Fibroblast of mammary gland (primary cell): ENCODE data around the gene DISP3.

Experiments
- DNase-seq: peaks from one replicate; pipeline ENCODE4 v3.0.0-alpha.2; 2010; ENCODE audit warnings: low read depth
- H3K4me3 ChIP-seq: 2 replicates; pipeline ENCODE4 v1.5.1; 2011; ENCODE audit warnings: low read depth, mild to moderate bottlenecking, low read length, moderate library complexity; ENCODE audit not compliant: control insufficient read depth
- TF ChIP-seq, protein P1 (sequence below): conservative IDR thresholded peaks from 2 replicates; pipeline ENCODE4 v1.5.1; 2011; ENCODE audit warnings: low read depth, low read length, inconsistent platforms; ENCODE audit not compliant: control insufficient read depth, insufficient read depth

Gene DISP3

GRCh38 chr1:11483581-11484320 is 4.8 kb downstream of the DISP3 start:
- TF ChIP-seq, protein P1, sequence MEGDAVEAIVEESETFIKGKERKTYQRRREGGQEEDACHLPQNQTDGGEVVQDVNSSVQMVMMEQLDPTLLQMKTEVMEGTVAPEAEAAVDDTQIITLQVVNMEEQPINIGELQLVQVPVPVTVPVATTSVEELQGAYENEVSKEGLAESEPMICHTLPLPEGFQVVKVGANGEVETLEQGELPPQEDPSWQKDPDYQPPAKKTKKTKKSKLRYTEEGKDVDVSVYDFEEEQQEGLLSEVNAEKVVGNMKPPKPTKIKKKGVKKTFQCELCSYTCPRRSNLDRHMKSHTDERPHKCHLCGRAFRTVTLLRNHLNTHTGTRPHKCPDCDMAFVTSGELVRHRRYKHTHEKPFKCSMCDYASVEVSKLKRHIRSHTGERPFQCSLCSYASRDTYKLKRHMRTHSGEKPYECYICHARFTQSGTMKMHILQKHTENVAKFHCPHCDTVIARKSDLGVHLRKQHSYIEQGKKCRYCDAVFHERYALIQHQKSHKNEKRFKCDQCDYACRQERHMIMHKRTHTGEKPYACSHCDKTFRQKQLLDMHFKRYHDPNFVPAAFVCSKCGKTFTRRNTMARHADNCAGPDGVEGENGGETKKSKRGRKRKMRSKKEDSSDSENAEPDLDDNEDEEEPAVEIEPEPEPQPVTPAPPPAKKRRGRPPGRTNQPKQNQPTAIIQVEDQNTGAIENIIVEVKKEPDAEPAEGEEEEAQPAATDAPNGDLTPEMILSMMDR = no peak
- no peak overlapping the region for H3K4me3 ChIP-seq
- DNase-seq = no peak

- TF ChIP-seq, protein P1 = no peak
- no peak for DNase-seq
Observed at GRCh38 chr1:11484321-11484655, 5.3 kb downstream of the DISP3 start.

GRCh38 chr1:11485191-11485590 is 6.2 kb downstream of the DISP3 start:
- H3K4me3 ChIP-seq = no peak overlapping the region
- TF ChIP-seq, protein P1 = no peak
- no peak for DNase-seq

More at GRCh38 chr1:11484321-11484655, 5.3 kb downstream of the DISP3 start:
- H3K4me3 ChIP-seq = no peak overlapping the region

DNA sequence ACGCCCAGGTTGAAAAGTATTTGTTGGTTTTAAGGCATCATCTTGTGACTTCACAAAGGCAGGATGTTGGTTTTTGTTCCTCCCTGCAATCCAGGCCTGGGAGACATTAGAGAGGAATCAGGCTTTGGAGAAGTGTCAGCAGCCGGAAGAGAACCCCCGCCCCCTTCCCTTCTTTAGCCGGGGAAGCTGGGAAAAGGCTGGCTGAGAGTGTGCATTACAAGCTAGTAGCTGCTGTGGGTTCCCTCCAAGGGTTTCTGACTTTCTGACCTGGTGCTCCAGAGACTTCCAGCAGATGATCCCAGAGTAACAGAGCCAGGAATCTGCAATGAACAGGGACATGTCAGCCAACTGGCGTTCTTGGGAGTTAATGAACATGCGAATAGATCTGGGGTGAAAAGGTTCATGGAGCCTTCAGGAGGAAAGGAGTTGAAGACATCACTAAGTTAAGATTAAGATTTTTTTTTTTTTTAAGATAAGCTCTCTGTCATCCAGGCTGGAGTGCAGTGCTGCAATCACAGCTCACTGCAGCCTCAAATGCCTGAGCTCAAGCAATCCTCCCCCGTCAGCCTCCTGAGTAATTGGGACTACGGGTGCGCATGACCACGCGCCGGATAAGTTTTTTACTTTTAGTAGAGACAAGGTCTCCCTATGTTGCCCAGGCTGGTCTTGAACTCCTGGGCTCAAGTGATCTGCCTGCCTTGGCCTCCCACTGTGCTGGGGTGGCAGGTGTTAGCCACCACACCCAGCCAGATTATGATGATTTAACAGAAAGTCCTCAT is 7.5 kb downstream of the DISP3 start:
- TF ChIP-seq, protein P1 = no peak
- no peak overlapping the region for H3K4me3 ChIP-seq
- DNase-seq = no peak

- no peak overlapping the region for H3K4me3 ChIP-seq
- TF ChIP-seq, protein P1 = no peak
- DNase-seq = no peak
Observed at GRCh38 chr1:11487196-11487751, 8.3 kb downstream of the DISP3 start.

GRCh38 chr1:11488201-11488770 is 9.3 kb downstream of the DISP3 start:
- no peak overlapping the region for H3K4me3 ChIP-seq
- DNase-seq = no peak
- TF ChIP-seq, protein P1 = no peak
